ENCODE data around the gene AURKB. TPM values are rescaled to one million over a fixed set of nuclear protein-coding genes. Genes with fewer than 3 reads are reported as not detected.
A peak's percentile ranks its signal among the peaks of the same experiment; 100 is the strongest.

Gene AURKB
- total RNA-seq, 2 experiments from 2014 or later: 0.56 to 1.4 TPM

- CTCF ChIA-PET: interaction anchor here (0.8 to 2.0 kb wide), 10 partner anchors 8 to 136 kb away, joined by 3 to 17 read pairs (median 4); partner anchors contain the start of genes ALOXE3 and SLC25A35
- Mint-ChIP-seq H3K36me3 (ENCODE audit: low read depth) (peaks cover 58% of the 10 kb centered on the region), H3K4me3 (peak overlapping the region; percentile 88), H3K27ac (no peak overlapping the region), H3K4me1 (ENCODE audit: low read depth) (peaks cover 65% of the 10 kb centered on the region), H3K9me3 (no peaks in the 10 kb centered on the region), H3K27me3 (no peaks in the 10 kb centered on the region)
- no peaks in the 10 kb centered on the region for H3K9me3 ChIP-seq (ENCODE audit: control insufficient read depth in 1 of 2, insufficient read depth in 1 of 2, low read length in 2 of 2)
- POLR2A ChIA-PET: interaction anchor here (1.0 to 16.4 kb wide), 7 partner anchors 16 to 88 kb away, joined by 3 to 419 read pairs (median 105); partner anchors contain the start of genes BORCS6, CTC1 and TMEM107
- intact Hi-C loops (cut with DNase I, micrococcal nuclease): loop anchor here (2.0 to 10.0 kb wide), 5 partner anchors 28 to 674 kb away; partner anchors contain the start of genes CTC1 (in 1 of the 2), KDM6B (in 1 of the 2), PFAS (in 1 of the 2) and POLR2A (in 1 of the 2)
- no peaks in the 10 kb centered on the region for H3K27me3 ChIP-seq (ENCODE audit: control insufficient read depth in 1 of 2, insufficient read depth in 2 of 2, low read length in 2 of 2)
- no peak overlapping the region for H3K4me3 ChIP-seq (ENCODE audit: low read length)
- TF ChIP-seq CTCF (IDR thresholded peaks at IDR 0.05): no peak
- peak overlapping the region; percentile 64 to 81 for H3K27ac ChIP-seq (ENCODE audit: low read depth in 1 of 2, low read length in 2 of 2)
- H3K4me1 ChIP-seq (ENCODE audit: insufficient read depth, low read length): peaks cover 82% of the 10 kb centered on the region
- DNase-seq (peak in 2 of 14 experiments; percentile 23 to 37), ATAC-seq (ENCODE audit: poor library complexity) (no peak)
- peaks cover 31% of the 10 kb centered on the region for H3K36me3 ChIP-seq (ENCODE audit: insufficient read depth, low read length)
Observed at GRCh38 chr17:8159032-8159400, 51.4 kb downstream of the AURKB start.

- TF ChIP-seq CTCF (IDR thresholded peaks at IDR 0.05): peak; percentile 92
- peak; percentile 7 for ATAC-seq (ENCODE audit: poor library complexity)
- no peaks in the 10 kb centered on the region for H3K27me3 Mint-ChIP-seq
- no peak overlapping the region for H3K27ac Mint-ChIP-seq
- peaks cover 65% of the 10 kb centered on the region for H3K4me1 Mint-ChIP-seq (ENCODE audit: low read depth)
- Histone ChIP-seq H3K27ac (ENCODE audit: low read depth in 1 of 2, low read length in 2 of 2) (peak overlapping the region; percentile 64 to 81), H3K36me3 (ENCODE audit: insufficient read depth, low read length) (peaks cover 31% of the 10 kb centered on the region), H3K9me3 (ENCODE audit: control insufficient read depth in 1 of 2, insufficient read depth in 1 of 2, low read length in 2 of 2) (no peaks in the 10 kb centered on the region), H3K4me3 (ENCODE audit: low read length) (no peak overlapping the region), H3K4me1 (ENCODE audit: insufficient read depth, low read length) (peaks cover 82% of the 10 kb centered on the region), H3K27me3 (ENCODE audit: control insufficient read depth in 1 of 2, insufficient read depth in 2 of 2, low read length in 2 of 2) (no peaks in the 10 kb centered on the region)
- peaks cover 59% of the 10 kb centered on the region for H3K36me3 Mint-ChIP-seq (ENCODE audit: low read depth)
- H3K9me3 Mint-ChIP-seq: no peaks in the 10 kb centered on the region
- H3K4me3 Mint-ChIP-seq: peak overlapping the region; percentile 88
- CTCF ChIA-PET: interaction anchor here (0.8 to 2.0 kb wide), 13 partner anchors 9 to 137 kb away, joined by 3 to 17 read pairs (median 4); partner anchors contain the start of genes ALOXE3 and SLC25A35
- peak; percentile 78 to 91 (median 84) for DNase-seq
- intact Hi-C loops (cut with DNase I, micrococcal nuclease): loop anchor here (1.0 to 10.0 kb wide), 6 partner anchors 20 to 674 kb away; partner anchors contain the start of genes CTC1 (in 1 of the 2), KDM6B (in 1 of the 2), PFAS (in 1 of the 2) and POLR2A (in 1 of the 2)
- POLR2A ChIA-PET: interaction anchor here (0.6 to 16.4 kb wide), 8 partner anchors 16 to 273 kb away, joined by 3 to 419 read pairs (median 55); partner anchors contain the start of genes BORCS6, CTC1 and TMEM107
Observed at GRCh38 chr17:8158267-8159031, 51.9 kb downstream of the AURKB start.

GRCh38 chr17:8156246-8156992 is 54.0 kb downstream of the AURKB start:
- ChIA-PET POLR2A (interaction anchor here (0.5 to 16.4 kb wide), 31 partner anchors 7 to 772 kb away, joined by 3 to 419 read pairs (median 7); partner anchors contain the start of genes ALOXE3, AURKB, BORCS6 and CTC1), CTCF (interaction anchor here (0.6 to 3.1 kb wide), 14 partner anchors 11 to 469 kb away, joined by 3 to 32 read pairs (median 4); partner anchors contain the start of genes AURKB, HES7, TP53 and WRAP53)
- Histone ChIP-seq H3K4me1 (ENCODE audit: insufficient read depth, low read length) (peaks cover 88% of the 10 kb centered on the region), H3K36me3 (ENCODE audit: insufficient read depth, low read length) (peaks cover 35% of the 10 kb centered on the region), H3K27ac (ENCODE audit: low read depth in 1 of 2, low read length in 2 of 2) (peak overlapping the region; percentile 99 to 100), H3K27me3 (ENCODE audit: control insufficient read depth in 1 of 2, insufficient read depth in 2 of 2, low read length in 2 of 2) (no peaks in the 10 kb centered on the region), H3K4me3 (ENCODE audit: low read length) (peak overlapping the region; percentile 86), H3K9me3 (ENCODE audit: control insufficient read depth in 1 of 2, insufficient read depth in 1 of 2, low read length in 2 of 2) (no peaks in the 10 kb centered on the region)
- intact Hi-C loops (cut with DNase I, micrococcal nuclease): loop anchor here (1.0 to 10.0 kb wide), 8 partner anchors 17 to 672 kb away; partner anchors contain the start of genes ALOXE3 (in 1 of the 2), CTC1 (in 1 of the 2), KDM6B (in 1 of the 2) and PFAS (in 1 of the 2)
- Mint-ChIP-seq H3K4me3 (no peak overlapping the region), H3K36me3 (ENCODE audit: low read depth) (peaks cover 66% of the 10 kb centered on the region), H3K27ac (no peak overlapping the region), H3K27me3 (peaks cover 3% of the 10 kb centered on the region), H3K4me1 (ENCODE audit: low read depth) (peaks cover 73% of the 10 kb centered on the region), H3K9me3 (no peaks in the 10 kb centered on the region)
- peak; percentile 70 for ATAC-seq (ENCODE audit: poor library complexity)
- no peak for TF ChIP-seq CTCF (IDR thresholded peaks at IDR 0.05)
- peak; percentile 99 to 100 (median 100) for DNase-seq

Measured in CD4-positive, alpha-beta T cell (primary cell).